HG02870 (cell line): Measurements from ENCODE around the gene EHMT1.
"Not testable (repeated sequence)": the region's sequence is repeated elsewhere in the genome, so short reads cannot be mapped to it uniquely, and the experiment has no call there.

Source experiments
- ATAC-seq: cut with Tn5 transposase; IDR thresholded peaks from one replicate; pipeline ENCODE4 v1.9.1; 2021; ENCODE audit warnings: mild to moderate bottlenecking, moderate library complexity; ENCODE audit not compliant: unreplicated experiment

Gene EHMT1

DNA sequence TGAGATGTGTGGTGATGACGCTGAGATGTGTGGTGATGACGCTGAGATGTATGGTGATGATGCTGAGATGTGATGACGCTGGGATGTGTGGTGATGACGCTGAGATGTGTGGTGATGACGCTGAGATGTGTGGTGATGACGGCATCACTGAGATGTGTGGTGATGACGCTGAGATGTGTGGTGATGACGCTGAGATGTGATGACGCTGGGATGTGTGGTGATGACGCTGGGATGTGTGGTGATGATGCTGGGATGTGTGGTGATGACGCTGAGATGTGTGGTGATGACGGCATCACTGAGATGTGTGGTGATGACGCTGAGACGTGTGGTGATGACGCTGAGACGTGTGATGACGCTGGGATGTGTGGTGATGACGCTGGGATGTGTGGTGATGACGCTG is 161.2 kb downstream of the EHMT1 start:
- ATAC-seq, result not testable (repeated sequence)

DNA sequence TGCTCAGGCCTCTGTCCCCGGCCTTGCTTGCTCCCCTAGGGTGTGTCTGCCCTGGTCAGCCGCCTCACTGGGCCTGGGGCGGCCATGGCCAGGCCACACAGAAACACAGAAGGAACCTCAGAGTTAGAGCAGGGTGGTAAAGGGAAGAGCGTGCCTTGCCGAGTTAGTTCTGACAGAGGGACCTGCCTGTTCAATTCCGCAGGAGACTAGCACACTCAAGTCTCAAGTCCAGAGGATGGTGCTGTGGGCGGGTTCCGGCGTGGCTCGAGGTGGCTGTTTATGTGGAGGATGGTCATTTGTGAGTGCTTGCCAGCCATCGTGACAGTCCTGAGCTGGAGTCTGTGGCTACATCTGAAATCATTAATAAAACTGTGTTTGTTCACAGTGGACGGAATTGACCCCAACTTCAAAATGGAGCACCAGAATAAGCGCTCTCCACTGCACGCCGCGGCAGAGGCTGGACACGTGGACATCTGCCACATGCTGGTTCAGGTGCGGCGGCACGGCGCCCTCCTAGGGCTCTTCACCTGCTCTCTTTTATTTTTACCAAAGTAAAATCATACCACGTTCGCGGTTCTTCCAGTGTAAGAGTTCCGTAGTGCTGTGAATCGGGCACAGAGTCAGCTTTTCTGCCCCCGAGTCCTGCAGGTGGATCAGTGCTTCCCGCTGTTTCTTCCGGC is 163.2 kb downstream of the EHMT1 start:
- ATAC-seq, result no peak

DNA sequence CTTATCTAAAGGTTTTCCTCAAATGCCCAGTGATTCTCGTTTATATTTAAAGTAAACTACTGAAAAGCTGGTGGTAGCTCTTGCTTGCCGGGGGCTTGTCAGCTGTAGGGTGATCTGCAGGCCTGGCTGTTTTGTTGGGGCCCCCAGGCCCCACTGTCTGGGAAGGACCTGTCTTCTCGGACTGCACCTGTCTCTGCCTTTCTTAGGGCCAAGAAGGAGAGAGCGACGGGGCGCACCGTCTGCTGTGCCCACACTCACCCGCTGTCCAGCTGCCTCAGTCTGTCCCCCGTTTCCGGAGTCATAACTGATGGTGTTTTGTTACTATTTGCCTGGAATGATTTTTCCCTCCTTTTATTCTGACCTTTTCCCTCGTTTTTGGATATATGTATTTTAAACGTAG is 164.7 kb downstream of the EHMT1 start:
- no peak for ATAC-seq

DNA sequence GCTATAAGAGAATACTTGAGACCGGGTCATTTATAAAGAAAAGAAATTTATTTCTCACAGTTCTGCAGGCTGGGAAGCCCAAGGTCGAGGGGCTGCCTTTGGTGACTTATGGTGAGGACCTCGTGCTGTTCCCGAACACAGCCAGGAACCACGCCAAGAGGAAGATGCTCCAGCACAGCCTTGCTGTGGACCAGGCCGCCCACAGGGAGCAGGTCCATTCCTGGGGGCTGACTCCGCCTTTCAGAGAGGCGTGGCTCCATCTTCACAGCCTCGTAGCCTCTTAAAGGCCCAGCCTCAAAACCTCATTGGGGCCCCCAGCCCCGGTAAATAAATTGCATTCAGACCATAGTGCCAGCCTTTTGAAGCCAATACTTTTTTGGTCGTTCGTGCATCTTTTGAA is 165.2 kb downstream of the EHMT1 start:
- ATAC-seq, result no peak

DNA sequence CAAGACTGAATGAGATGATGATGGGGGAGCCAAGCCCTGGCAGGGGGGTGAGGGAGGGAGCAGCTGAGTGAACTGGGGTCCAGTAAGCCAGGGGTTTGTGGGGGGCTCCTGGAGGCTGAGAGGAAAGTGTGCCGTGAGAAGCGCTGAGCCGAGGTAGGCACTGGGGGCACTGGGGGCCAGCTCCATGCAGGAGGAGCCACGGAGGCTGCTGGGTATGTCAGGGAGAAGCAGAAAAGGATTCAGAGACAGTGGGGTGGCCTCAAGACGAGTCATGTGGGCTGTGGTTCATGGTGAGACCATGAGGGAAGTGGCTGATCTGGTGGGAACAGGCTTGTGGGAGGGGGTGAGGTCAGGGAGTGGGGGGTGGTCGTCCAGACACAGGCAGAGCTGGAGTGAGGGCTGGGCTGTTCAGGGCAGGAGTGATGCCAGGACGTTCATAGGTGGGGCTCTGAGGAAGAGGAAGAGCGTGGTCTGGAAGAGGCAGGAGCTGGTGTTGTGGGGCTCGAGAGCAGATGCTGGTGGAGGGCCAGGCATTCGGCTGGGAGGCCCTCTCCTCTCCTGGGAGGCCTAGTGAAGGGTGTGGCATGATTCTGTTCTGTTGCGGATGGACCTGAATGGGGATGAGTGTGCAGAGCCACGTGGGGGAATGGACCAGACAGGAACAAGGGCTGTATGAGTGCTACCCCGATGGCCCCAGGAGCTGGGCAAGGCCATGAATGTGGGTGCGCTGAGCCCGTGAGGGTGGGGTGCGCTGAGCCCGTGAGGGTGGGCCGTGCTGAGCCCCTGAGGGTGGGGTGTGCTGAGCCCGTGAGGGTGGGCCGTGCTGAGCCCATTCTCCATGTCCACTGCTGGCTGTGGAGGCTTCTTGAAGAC is 166.1 kb downstream of the EHMT1 start:
- ATAC-seq, result no peak

DNA sequence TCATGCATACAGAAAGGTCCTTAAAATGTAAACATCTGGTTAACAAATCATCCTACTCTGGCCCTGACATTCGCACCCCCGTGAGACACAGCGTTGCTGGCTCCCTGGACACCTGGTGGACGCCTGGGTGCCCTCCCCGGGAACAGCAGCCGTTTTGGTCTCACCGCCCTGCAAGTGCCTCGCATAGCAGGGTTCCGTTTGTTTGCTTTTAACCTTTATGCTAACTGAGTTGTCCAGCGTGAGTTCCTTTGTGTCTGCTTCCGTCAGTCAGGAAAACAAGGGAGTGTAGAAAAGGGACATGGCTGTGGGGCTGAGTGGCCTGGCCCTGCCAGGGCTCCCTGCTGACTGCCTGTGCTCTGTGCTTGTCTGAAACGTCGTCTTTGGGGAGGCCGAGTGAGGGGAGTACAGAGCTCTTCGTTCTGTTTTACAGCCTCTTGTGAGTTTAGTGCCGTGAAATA is 166.9 kb downstream of the EHMT1 start:
- no peak for ATAC-seq

DNA sequence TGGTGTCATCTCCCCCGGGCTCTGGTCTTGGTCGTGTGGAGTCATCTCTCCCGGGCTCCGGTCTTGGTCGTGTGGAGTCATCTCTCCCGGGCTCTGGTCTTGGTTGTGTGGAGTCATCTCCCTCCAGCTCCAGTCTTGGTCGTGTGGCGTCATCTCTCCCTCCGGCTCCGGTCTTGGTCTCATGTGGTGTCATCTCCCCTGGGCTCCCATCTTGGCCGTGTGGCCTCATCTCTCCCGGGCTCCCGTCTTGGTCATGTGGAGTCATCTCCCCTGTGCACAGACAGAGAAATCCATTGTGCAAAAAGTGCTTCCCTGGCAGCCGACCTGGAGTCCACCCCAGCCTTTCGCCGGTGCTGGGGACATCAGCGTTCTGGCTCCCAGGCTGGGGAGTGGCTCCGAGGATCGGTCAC is 167.7 kb downstream of the EHMT1 start:
- ATAC-seq, result no peak

DNA sequence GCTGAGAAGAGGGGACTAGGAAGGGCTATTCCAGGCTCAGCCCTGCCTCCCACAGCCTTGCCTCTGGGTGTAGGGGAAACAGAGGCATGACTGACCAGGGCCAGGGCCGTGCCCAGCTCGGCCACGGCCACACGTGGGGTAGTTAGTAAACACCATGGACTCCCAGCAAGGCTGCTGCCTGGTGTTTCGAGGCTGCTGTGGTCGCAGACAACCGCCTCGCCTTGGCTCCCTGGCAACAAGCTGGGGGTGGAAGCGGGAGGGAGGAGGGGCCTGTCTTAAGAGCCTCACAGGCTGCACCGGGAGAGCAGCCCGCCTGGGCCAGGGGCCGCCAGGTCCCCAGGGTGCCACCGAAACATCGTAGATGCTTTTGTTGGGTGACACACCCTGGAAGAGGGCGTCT is 168.6 kb downstream of the EHMT1 start:
- no peak for ATAC-seq

DNA sequence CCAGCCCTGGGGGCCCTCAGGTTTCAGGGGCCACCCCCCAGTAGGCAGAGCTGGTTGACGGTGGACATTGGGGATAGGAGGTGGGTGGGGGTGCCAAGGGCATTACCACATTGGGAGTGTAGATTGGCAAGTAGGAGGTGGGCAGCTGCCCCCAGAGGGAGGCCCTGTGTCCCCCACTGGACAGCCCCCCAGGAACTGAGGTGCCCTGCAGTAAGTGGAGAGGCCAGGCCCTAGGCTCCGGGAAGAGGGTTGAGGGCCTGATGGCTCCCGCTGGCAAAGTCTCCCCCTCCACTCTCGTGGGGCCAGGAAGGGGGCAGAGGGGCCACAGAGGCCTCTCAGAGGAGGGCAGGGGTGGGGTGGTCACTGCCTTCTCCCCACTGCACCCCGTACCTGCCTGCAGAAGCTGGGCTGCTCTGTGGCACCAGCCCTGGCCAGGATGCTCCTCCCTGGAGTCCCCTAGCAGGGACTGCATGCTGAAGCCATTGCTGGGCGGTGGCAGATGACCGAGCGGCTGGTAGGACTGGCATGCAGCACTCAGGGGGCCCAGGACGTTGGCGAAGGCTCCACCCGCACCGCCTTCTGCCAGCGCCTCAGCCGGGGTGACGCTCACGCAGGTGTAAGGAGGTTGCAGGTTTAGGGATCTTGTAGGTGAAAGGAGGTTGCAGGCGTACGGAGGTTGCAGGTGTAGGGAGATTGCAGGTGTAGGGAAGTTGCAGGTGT is 169.1 kb downstream of the EHMT1 start:
- ATAC-seq, result no peak

DNA sequence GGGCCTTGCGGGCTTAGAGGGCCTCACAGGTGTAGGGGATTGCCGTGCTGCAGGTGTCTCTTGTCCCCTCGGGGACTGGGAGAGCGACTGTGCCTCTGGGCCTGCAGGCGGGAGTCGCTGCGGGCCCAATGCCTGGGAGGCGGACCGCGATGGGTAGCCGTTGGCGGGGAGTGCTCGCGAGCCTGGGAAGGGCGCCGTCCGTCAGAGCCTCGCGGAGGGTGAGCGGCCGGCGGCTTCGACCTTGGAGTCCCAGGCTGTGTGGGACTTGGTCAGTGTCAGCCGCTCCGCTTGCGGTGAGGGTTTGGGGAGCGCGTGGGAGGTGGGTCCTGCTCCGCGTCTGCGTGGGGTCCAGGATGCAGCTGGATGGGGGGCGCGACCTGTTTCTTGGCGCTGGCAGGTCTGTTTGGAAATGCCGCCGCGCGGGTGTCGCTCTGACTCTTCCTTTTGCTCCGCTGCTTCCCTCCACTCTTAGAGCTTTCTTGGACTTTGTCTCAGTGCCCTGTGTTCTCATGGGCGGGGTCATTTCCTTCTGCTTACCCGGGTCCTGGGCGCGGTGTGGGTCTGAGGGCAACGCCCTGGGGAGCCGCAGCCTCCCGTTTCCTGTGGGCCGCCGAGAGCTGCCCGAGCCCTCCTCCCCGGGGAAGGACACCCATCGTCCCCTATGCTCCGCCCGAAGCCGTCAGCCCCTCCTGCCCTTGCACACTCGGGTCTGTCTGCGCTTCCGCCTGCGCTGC is 169.9 kb downstream of the EHMT1 start:
- ATAC-seq, result no peak

DNA sequence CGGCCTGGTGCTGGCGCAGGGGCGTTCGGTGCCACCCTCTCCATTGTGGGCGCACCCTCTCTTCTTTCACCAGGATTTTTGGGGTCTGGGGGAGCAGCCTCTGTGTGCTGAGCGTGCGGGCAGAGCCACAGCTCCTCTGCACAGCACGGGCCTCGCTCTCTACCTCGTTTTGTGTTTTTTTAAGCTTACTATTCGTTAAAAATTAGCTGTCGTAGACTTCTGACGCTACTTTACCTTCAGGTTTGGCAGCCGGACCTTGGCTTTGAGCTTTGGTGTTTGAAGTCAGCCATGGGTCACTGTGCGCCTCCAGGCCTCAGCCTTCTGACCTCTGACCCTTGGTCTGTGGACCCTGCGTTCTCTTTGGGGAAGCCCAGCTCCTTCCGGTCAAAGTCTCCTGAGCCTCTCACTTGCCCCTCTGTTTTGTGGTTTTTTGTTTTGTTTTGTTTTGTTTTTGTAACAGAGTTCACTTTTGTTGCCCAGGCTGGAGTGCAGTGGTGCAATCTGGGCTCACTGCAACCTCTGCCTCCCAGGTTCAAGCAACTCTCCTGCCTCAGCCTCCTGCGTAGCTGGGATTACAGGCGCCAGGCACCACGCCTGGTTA is 170.6 kb downstream of the EHMT1 start:
- ATAC-seq, result no peak

DNA sequence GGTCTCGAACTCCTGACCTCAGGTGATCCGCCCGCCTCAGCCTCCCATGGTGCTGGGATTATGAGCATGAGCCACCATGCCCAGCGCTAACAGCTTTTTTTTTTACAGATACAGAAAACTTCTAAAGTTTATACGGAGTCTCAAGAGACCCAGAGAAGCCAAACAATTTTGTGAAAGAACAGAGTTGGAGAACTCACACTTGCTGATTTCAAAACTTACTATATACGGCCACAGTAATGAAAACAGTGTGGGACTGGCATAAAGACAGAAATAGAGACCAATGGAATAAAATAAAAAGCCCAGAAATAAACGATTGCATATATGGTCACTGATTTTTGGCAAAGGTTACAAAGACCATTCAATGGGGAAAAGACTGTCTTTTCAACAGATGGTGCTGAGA is 173.1 kb downstream of the EHMT1 start:
- ATAC-seq, result no peak

DNA sequence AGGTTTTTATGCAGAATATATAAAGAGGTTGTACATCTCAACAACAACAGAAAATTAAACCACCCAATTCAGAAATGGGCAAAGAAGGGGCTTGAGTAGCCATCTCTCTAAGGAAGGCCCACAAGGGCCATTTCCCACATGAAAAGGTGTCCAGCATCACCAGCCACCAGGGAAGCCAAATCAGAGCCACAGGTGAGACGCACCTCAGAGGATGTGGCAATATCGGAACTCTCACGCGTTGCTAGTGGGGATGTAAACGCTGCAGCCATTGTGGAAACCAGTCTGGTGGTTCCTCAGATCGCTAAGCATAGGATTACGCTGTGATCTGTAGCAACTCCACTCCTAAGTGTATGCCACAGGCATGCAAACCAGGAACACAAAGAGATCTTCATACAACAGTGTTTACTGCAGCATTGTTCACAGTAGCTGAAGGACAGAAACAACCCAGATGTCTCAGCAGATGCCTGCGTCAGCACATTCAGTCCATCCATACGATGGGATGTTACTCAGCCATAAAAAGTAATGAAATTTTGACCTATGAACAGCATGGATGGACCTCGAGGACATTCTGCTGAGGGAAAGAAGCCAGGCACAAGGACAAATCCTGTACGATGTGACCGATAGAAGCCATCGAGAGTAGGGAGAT is 174.5 kb downstream of the EHMT1 start:
- no peak for ATAC-seq

DNA sequence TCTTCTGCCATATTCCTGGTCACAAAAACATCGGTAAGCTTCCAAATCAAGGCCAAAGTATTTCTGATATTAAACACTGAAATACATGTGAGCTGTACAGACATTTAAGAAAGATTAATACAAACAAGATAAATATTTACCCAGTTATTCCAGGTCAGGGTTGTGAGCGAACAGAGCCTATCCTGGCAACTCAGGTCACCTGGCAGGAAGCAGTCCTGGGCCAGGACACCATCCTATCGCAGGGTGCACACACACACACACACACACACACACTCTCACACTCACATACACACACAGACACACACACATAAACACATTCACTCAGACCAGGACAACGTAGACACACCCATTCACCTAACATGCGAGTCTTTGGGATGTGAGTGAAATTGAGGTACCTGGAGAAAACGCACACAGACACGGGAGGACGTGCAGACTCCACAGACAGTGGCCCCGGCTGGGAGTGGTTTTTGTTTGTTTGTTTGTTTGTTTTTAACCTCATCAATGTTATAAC is 176.4 kb downstream of the EHMT1 start:
- no peak for ATAC-seq

DNA sequence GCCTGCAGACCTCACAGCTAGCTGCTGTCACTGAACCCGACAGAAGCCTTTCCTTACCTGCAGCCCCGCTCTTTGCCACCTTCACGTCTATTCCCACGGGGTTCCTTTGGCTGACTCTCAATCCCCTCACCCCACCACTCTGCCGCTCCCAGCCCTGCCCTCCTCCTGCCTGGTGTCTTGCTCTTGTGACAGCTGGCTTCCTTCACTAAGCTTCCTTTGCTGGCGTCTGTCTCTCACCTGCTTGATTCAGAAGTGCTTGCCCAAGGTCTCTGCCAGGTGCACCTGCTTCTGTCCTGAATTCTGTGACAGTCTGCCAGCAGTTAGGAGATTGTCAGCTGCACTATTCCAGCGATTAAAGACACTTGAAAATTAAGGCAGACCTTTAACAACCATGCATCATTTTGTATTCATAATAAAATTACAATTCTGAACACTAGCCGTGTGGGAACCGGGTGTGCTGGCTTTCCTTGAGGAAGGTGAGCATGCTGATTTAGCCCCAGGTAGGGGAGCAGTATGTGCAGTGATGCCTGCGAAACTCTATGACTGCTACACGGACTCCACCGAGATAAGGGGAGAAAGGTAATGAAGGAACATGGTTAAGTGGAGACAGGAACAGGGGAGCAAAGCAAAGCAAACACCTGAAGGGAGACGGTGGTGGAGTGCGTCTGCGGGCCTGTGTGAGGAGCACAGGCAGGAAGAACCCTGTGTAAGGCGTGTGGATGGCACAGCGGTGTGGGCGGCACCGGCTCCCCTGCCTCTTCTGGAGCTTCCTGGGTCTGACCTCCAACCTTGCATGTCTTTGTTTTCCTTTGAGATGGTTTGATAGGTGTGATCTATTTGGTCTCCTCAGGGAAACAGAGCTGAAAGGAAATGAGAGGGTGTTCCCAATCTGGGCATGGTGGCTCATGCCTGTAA is 178.7 kb downstream of the EHMT1 start:
- ATAC-seq, result no peak

DNA sequence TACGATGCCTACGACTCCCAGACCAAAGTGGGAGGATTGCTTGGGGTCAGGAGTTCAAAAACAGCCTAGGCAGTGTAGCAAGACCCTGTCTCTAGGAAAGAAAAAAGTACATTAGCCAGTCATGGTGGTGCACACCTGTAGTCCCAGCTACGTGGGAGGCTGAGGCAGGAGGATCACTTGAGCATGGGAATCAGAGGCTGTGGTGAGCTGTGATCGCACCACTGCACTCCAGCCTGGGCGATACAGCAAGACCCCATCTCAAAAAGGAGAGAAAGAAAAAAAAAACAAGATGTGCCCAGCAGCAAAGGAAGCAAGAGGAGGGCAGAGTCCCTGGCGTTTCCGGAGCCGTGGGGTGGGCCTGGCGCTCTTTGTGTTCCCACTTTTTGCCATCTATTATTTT is 179.3 kb downstream of the EHMT1 start:
- no peak for ATAC-seq

DNA sequence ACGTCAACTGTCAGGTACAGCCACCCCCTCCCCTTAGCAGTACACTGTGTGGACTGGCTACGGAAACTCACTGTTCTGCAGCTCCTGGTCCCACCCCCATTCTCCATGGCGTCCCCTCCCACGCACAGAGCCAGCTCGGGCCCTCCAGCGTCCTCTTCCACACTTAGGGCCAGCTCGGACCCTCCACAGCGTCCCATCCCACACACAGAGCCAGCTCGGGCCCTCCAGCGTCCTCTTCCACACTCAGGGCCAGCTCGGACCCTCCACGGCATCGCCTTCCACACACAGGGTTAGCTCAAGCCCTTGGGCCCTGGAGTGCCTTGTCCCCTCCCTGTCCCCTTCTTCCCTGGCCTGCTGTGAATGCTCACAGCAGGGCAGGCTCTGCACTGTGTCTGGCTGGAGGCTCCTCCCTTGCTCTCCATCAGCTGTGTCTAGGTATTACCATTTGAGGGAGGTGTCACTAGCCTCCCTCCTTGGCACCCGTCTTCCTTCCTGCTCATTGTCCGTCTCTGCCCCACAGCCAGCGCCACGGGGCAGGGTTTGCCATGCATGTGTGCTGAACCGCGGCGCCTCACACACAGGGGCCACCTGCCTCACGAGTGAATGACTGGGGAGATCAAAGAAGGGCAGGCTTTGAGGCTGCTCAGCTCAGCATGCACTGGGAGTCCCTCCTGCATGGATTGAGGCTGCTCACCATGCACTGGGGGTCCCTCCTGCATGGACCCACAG is 180.3 kb downstream of the EHMT1 start:
- no peak for ATAC-seq

DNA sequence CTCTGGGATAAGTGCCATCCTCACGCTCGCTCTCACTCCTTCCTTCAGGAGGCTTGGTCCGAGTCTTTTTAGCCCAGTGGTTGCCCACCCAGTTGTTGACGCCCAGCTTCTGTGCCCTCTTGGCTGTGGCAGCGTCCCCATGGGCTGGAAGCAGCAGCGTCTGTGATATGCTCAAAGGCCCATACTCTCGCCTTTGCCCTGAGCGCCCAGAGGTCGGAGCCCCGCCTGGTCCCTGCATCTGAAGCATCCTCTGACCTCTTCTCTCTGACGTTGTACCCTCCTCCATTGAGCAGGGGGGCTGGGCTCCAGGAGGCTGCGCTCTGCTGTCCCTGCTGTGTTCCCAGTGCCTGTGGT is 180.8 kb downstream of the EHMT1 start:
- no peak for ATAC-seq
